GM21825 (cell line): ENCODE measurements around the gene SETBP1.
A peak's percentile ranks its signal among the peaks of the same experiment; 100 is the strongest.

Experiments used
- ATAC-seq: cut with Tn5 transposase; IDR thresholded peaks from one replicate; pipeline ENCODE4 v1.9.1; 2021; ENCODE audit warnings: mild to moderate bottlenecking, moderate library complexity; ENCODE audit not compliant: unreplicated experiment

The SETBP1 gene

DNA sequence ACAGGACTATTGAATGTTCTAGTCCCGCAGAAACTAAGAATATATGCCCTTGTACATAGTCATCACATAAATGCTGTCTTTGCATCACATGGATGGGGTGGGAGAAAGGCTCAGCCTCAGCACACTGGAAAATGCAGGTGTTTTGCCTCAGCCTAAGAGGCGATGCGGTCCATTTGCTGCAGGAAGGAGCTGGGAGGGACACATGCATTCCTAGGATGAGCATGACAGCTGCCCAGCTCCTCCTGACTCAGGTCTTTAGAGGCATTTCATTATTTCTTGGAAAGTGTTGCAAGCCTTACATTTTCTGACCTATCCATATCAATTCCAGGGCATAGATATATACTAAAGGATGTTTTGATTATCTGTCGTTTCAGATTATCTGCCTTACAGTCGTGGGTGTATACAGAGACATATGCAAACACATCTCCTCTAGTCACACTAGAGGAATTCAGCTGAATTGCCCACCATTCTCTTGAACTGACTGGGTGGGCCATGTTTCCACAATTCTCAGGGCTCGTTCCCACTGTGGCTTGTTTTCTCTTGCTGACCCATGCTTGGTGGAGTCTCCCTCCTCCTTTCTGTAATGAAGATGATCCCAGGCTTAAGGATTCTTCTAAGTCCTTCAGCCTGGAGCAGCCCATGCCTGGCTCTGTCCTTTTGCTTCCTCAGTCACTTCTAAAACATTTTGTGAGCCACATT lies 156.9 kb downstream of the SETBP1 start:
- ATAC-seq: no peak

DNA sequence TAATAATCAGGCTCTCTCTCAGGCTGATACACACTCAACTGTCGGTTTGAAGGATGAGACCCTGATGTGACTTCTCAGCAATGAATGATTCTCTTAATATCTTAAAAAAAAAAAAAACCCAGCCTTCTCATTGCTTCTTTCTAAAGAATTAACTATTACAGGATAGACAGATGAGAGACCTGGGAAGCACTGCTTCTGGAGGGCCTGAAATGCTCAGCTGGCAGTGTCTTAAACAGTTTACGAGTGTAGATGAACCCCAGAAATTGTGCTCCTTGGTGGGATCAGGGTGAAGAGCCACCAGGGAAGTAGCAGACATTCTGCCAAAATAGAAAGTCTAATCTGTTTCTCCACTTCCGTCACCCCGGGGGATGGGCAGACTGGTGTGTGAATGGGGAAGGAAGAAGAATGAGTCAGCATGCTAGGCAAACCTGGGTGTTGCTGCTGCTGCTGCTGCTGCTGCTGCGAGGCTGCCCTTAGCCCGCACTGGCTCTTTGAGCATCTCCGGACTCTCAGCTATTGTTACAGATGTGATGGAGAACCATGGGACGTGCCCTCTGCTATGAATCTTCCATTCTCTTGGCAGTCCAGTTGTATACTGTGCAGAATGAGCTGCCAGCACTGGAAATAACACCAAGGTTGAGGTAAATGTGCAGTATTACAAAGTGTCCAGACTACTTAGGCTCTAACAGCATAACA lies 158.4 kb downstream of the SETBP1 start:
- ATAC-seq: peak; percentile 98

DNA sequence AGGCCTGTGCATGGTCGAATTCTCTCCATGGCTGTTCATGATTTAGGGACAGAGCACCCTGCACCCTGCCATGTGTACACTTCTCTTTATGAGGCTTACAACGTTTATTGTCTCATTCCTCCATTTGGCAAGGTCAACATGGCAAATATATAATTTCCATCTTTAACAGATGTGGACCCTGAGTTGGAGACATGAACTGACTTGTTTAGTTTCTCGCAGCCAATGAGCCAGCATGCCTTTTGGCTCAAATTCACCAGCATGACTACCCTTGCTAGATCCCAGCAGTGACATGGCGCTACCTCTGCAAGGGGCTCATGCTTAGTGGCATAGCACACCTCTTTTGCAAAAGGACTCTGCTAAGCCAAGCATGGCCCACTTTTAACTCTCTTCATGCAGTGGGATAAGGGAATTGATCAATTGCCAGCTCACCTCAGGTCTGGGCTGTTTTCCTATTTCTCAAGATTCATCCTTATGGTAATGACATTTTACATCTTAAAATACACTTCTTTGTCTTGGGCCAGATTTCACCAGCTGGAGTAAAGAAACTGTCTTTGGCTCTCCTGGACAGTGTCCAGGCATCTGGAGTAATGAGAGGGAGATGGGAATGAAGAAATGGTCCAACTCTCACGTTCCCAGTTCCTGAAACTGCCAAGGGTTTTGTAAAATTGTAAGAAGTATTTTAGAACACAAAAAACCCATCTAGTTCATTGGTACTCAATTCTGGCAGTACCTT lies 159.5 kb downstream of the SETBP1 start:
- ATAC-seq: no peak

DNA sequence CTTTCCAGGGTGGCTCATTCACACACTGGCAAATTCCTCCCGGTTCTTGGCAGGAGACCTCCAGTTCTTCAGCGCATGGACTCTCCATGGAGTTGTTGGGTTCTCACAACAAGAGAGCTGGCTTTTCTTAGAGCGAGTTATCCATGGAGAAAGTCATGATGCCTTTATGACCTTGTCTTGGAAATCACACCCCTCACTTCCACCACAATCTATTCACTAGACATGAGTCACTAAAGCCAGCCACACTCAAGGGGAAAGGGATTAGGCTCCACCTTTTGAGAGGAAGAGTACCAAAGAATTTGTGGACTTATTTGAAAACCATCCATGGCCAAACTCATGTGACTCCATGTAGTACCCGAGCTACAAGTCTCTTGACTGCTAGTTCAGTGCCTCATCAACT lies 160.5 kb downstream of the SETBP1 start:
- ATAC-seq: no peak

DNA sequence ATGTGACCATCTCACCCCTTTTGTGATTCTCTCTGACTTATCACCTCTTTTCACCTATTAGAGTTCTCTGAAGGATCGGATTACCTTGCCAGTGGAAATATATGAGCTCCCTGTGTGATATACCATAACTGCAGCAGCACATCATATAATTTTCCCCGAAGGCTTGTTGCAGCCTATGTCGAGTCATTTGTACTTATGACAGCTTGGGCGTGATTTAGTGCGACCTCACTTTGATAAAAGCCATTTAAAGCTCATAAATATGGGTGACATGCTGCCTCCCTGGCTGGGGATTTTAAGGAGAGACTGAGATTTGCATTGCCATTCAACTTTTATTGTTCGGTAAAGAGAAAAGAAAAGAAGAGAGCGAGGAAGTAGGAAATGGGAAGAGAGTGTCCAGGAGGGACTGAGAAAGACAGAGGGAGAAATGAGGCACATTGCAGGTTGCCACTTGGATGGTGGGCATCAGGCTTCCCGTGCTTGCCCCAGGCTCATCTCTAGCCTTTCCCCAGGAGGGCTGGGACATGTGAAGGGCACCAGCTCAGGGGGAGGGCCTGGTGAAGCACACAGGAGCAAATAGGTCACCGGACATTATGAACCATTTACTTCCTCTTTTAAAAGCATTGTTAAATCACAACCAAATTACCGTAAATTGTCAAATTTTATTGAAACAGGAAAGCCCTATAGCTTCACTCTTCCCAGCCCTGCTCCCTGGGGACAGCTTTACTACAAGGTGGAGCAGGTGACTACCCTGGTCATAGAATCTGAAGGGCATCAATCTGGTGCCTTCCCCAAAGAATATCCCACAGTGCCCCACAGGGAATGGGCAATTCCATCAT lies 161.3 kb downstream of the SETBP1 start:
- ATAC-seq: no peak

DNA sequence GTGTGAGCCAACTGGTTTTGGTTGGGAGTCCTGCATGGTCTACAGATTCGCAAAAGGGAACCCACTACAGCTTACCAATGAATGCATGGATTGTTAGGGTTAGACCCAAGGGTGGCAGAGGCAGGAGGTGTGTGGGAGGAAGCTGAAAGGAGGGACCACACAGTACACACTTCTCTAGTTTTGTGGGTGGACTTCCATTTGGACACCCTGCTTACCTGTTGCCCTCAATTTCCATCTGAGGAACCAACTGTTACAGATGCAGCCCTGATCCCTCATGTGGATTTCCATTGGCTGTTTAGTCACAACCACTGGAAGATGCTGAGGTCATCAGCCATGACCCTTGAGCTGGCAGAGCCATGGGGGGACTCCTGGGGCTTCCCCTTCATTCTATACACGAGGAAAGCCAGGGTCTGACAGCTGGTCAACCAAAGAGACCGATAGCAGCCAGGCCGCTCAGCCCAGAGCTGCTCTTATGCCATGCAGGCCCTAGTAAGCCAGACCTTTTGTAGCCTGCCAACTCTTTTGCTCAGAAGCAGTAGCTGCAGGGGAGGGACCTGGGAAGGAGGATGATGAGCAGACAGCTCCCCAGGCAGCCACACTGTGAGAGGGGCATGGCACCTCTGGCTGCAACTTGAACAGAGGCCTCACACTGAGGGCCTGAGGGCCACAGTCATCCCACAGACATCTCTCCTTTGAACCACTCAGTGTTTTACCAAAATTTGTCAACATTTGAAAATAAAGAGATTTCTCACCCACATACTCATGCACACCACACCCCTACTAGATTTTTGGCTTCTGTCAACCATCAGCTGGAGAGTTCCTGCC lies 162.1 kb downstream of the SETBP1 start:
- no peak for ATAC-seq

DNA sequence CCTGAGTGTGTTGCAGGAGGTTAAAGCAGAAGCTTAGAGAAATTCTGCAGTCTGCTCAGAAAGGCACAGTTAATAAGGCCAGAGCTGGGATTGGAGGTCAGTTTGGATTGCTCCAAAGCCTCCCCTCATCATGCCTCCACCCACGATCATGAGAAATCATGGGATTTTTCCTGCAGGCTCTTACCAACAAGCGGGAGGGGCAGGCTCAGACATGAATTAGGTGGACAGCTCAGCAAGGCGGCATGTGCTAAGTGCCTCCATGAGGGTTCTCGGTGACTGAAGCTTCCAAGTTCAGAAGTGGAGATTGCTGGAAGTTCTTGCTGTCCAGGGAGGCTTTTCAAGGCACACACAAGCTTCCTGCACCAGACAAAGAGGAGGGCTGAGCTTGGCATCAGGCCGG lies 163.8 kb downstream of the SETBP1 start:
- no peak for ATAC-seq

DNA sequence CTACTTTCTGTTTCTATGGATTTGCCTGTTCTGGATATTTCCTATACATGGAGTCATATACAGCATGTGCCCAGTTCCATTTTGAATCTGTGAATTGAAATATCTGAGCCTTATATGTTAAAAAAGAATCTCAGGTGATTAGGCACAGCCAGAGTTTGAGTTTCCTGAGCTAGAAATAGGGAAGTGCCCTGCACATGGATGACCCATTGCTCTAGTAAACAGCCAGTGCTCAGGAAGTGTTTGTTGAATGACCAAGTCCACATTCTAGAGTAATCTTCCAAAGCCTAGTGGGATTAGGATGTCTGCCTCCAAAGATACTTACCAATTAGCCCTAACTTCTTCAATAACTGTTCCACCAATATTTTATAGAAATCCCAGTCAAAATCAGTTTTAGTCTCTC lies 165.8 kb downstream of the SETBP1 start:
- ATAC-seq: no peak

DNA sequence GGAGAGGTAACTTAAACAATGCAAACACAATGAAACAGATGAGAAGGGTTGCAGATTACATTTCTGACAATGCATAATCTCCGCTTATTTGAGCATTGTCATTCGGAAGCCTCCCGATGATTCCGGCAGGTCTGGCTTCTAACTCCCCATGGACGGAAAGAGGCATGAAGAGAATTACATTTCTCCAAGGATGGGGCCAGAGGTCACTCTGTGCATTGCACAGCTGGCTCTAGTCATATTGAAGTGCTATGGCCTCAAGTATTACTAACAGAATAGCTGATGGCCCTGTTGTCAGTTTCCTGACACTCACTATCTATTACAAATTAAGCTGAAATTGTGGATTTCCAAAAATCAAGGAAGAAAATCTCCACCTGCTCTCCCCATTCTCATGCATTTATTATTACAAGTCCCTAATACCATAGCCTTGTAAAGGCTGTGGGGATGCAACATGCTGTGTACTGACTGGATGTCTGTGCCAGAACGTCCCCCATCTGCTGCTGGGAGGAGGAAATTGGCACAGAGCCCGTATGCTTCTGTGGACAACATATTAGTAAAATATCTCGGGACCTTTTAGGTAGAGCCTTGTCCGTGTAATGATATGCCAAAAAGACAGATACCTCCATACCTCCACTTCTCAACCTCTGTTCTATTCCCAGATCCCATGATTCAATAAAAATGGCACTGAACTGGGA lies 168.1 kb downstream of the SETBP1 start:
- no peak for ATAC-seq

DNA sequence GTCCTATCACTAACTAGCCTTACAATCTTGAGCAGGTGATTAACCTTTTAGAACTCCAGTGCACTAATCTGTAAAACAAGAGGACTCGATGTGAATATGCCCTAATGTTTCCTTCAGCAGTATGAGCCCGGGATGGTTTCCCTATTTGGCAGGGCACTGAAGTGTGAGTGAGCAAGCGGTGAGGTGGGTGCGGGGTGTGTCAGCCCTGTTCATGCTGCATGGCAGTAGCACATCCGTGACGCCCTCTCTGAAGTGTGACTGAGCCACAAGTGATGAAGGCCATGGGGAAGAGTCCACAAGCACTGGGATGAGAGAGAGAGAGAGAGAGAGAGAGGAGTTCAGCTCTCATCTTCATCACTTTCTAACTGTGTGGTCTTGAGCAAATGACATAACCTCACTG lies 168.7 kb downstream of the SETBP1 start:
- no peak for ATAC-seq

DNA sequence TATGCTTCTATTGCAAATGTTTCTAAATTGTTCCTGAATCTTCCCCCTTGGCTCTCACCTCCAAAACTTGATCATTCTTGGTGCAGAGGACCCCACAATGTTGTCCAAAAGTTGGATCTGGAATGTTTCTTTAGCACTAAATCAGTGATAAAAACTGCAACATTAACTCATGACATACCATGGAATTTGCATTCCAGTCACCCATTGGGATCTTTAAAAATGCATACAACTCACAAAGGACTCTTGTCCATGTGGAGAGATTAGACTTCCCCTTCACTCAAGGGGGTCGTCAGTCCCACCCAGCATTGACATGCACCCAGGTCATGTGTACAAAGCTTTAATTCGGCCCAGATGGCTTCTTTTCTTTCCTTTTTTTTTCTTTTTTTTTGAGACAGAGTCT lies 169.3 kb downstream of the SETBP1 start:
- no peak for ATAC-seq

DNA sequence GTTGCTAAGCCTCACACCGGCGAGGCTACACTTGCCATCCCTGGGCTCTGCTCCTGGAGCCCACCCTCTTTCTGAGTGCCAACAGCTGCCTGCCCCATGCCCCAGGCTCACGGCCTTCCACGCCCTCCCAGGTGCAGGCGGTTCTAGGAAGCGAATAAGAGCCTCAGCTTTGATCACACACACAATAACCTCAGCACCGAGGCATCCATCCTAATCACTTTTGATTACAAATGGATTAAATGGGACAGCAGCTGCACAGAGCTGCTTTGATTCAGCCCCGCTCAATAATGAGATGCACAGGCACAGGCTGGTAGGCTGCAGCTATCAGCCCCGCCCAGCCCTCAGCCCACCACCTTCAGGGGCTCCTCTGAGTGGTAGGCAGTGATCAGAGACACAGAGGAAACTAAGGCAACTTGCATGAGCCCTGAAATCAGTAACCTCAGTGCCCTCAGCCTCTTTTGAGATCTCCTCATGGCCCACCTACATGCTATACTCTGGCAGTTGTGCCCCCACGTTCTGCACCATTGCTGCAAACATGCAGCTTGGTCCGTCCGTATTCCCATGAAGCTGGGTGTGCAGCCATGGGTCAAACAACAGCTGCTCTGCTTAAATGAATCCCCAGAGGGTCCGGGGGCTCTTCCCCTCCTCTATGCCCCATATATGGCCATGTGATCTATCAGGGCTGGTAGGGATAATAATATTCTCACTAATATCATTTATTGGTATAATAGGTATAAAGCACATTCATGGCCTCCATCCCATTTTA lies 171.4 kb downstream of the SETBP1 start:
- no peak for ATAC-seq

DNA sequence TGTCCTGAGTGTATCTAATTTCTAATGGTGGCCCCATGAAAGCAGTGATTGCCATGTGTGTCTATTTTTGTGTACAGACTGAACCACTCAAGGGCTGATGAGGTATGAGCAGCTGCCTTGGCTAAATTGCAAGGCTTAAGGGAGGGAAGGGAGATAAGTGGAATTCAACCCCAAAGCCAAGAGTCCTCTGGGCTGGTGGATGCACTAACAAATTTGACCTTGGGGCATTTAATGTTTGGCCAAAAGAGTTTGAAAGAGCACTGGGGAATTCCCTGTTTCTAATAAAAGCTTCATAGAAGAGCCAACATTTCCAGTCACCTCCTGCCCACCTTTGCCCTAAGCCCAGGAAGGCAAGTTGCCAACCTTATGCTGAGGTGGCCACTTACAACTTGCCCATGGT lies 172.1 kb downstream of the SETBP1 start:
- no peak for ATAC-seq

DNA sequence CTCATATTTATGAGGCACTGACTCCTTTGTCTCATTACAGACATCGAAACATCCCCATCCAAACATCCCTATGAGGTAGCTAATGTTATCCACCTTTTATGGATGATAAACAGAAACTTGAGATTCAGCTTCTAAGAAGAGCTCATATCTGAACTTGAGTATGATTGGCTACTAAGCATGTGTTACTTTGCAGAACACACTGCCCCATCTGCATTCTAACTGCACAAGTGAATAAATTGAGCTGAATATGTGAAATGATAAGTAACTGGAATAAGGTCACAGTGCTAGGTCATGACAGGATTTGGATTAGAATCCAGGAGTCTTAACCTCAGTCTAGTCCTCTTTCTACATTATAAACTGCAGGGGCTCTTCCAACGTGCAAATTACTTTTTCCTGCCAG lies 172.7 kb downstream of the SETBP1 start:
- ATAC-seq: no peak

DNA sequence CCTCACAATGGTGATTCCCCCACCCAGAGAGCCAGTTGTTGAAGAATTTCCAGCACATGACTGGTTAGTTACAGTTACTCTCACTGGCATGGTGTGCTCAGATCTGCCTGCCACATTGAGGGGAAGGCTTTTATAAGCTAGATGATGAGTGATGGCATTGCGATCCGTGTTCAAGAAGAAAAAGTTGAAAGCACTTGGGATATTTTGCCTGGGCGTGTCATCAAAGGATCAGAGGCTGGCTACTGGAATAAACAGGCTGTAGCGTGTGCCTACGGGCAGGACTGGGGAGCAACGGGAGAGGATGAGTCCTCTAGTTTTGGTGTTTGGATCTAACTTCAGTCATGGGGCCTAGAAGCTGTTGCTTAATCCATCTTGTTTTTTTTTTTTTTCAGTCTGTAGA lies 175.0 kb downstream of the SETBP1 start:
- no peak for ATAC-seq

DNA sequence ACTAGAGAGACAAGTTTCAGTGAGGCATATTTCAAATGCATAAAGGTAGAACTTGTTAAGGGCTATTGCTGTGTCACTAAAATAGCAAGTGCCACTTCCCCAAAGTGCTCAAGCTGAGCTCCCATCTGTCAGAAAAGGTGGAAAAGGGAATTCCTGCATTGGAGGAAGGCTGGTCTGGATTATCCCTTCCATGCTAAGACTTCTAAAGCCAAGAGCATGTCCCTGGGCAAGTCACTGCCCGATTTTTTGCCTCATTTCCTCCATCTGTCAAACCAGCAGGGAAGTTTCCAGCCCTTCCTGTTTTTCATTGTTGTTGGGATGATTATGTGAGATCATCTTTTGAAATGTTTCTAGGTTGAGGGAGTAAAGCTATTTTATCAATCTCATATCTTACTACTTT lies 175.5 kb downstream of the SETBP1 start:
- no peak for ATAC-seq

DNA sequence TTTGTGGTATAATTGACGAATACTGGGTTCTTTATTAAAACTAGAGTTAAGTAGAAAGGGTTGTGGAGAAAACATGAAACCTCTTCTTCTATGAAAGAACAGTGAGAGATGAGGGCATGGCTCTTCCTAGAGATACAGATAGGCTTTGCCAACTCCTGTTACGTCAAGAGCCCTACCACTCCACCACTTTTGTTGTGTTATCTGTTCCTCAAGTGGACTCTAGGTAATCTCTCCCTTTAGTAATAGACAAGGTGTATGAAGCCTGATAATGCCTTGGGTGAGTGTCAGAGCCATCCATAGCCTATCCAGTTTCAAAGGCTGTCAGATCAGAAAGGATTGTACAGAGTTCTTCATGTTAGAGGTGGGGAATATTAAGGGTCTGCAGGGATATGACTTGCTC lies 176.4 kb downstream of the SETBP1 start:
- ATAC-seq: no peak

DNA sequence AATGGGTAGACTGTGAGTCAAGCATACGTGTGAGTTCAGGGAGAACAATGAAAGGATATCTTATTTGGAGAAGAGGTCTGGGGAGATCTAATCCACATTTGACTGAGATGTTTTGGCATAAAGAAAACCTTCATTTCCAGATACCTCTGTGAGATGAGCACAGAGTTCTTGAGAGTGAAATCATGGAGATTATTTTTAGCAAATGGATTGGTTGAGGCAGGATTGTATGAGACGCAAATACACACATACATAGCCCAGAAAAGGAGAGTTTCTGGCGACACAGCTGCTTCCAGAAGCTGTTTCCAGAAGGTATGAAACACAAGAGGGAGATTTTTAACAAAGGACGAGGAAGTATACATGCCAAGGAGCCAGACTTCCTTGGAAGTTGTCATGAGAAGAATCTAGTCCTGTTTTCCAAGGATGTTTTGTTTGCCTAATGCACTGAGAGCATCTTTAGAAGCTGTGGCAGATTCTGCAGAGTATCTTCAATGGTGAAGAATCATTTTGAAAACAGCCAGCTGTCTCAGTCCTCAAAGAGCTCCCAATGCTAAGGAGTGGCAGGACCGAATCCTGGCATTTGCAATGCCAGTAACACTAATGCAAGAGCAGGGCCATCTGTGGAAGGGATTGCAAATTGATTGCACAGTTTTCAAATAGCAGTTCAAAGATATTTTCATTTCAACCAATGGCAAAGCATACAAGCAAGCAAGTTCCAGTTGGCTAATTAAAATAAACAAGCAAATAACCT lies 177.2 kb downstream of the SETBP1 start:
- no peak for ATAC-seq
